Measurements from ENCODE around the gene ZNF334.

The ZNF334 gene

DNA sequence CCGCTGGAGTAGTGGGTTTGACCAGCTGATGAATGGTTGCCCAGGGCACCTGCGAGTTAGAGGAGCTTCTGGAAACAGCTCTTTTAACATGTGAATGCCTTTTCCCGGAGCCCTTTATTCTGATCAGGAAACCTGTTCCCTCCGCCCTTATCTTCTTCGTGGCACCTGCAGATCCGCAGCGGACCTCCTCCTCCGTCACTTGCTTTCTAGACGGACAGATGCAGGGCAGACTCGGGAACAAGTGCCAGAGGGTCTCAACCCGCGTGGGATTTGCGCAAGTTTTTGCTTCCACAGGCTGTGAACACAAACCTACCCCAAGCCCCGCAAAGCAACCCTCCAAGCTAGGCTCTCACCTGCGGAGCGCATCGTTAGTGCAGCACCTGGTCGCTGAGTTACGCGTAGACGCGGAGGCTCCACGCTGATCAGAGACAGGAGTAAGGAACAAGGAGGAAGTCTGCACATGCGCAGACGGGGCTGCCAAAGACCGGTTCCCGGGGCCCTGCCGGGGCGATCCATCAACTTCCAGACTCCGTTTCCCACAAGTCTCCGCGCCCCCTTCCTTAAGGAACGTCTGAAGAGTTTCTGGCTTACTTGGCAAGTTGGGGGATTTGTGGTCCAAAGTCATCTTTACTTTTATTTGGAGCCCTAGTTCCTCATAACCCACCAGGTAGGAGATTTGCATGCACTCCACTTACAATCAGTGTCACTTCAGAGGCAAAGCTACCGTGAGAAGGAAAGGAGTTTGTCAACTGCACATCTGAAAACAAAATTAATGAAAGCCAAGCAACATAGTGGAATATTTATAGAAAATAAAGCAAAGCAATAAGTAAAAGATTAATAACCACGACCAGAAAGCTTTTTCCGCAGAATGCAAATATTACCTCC, 54.3 kb downstream of the ZNF334 start:
- H3K4me3 ChIP-seq (ENCODE audit: control insufficient read depth, low read depth, low read length), result no peak overlapping the region
- no peak for DNase-seq (ENCODE audit: low read depth)
- TF ChIP-seq, protein P1, sequence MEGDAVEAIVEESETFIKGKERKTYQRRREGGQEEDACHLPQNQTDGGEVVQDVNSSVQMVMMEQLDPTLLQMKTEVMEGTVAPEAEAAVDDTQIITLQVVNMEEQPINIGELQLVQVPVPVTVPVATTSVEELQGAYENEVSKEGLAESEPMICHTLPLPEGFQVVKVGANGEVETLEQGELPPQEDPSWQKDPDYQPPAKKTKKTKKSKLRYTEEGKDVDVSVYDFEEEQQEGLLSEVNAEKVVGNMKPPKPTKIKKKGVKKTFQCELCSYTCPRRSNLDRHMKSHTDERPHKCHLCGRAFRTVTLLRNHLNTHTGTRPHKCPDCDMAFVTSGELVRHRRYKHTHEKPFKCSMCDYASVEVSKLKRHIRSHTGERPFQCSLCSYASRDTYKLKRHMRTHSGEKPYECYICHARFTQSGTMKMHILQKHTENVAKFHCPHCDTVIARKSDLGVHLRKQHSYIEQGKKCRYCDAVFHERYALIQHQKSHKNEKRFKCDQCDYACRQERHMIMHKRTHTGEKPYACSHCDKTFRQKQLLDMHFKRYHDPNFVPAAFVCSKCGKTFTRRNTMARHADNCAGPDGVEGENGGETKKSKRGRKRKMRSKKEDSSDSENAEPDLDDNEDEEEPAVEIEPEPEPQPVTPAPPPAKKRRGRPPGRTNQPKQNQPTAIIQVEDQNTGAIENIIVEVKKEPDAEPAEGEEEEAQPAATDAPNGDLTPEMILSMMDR (IDR thresholded peaks at IDR 0.05; ENCODE audit: control insufficient read depth, insufficient read depth, low read depth, low read length, missing control alignments), result no peak

DNA sequence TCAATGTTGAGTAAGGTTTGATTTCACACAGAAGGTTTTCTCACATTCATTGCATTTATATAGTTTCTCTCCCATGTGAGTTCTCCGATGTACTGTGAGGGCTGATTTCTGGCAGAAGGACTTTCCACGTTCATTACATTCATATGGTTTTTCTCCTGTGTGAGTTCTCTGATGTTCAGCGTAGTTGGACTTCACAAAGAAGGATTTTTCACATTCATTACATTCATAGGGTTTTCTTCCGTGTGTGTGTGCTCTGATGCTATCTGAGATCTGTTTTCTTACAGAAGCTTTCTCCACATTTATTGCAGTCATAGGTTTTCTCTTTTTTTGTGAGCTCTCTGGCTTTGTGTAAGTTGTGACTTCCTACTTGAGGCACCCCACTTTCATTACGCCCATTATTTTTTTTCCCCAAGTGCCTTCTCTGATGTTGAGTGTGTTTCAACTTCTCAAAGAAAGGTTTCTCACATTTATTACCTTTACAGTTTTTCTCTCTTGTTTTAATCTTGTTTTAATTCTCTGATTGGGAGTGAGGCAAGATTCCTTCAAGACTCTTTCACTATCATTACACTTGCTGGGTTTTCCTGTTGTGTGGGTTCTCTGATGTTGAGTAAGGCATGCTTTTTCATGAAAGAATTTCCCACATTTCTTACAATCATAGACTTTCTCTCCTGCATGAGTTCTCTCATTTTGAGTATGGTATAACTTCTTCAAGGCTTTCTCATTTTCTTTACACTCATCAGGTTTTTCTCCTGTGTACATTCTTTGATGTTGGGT, 56.9 kb downstream of the ZNF334 start:
- TF ChIP-seq, protein P1 (IDR thresholded peaks at IDR 0.05; ENCODE audit: control insufficient read depth, insufficient read depth, low read depth, low read length, missing control alignments), result no peak
- DNase-seq (ENCODE audit: low read depth), result no peak
- no peak overlapping the region for H3K4me3 ChIP-seq (ENCODE audit: control insufficient read depth, low read depth, low read length)

DNA sequence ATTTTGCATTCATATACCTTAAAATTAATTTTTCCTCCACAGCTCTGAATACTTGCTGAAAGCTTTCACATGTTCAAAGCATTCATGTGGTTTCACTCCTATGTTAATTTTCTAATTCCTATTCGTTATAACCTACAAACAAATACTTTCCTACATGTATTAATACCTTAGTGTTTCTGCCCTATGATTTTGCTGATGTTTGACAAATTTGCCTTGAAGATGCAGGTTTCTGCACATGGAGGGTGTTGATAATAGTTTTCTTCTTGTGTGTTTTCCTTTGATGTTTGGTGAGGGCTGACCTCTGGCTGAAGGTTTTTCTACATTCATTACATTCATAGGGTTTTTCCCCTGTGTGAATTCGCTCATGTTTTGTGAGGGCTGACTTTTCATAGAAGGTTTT, 57.6 kb downstream of the ZNF334 start:
- TF ChIP-seq, protein P1 (IDR thresholded peaks at IDR 0.05; ENCODE audit: control insufficient read depth, insufficient read depth, low read depth, low read length, missing control alignments), result no peak
- DNase-seq (ENCODE audit: low read depth), result no peak

More for the DNA sequence above, 57.6 kb downstream of the ZNF334 start:
- no peak overlapping the region for H3K4me3 ChIP-seq (ENCODE audit: control insufficient read depth, low read depth, low read length)

Data from AG09309 (cell line).